Measurements from ENCODE around the gene FASTK.

Gene FASTK

GRCh38 chr7:151058781-151059366, 21.7 kb downstream of the FASTK start:
- Histone ChIP-seq H3K36me3 (ENCODE audit: control insufficient read depth, insufficient read depth, low read length, severe bottlenecking) (no peaks in the 10 kb centered on the region), H3K9ac (ENCODE audit: low read length) (peak overlapping the region; percentile 92), H3K4me1 (ENCODE audit: control insufficient read depth, insufficient read depth, low read length) (peaks cover 49% of the 10 kb centered on the region), H3K27me3 (replicated peaks; ENCODE audit: control insufficient read depth, insufficient read depth, low read length) (no peaks in the 10 kb centered on the region), H3K9me3 (ENCODE audit: control insufficient read depth, low read length) (no peaks in the 10 kb centered on the region), H3K4me3 (ENCODE audit: low read length) (peak overlapping the region; percentile 94)
- peak; percentile 50 for DNase-seq (ENCODE audit: low read depth)

- peak overlapping the region; percentile 92 for H3K9ac ChIP-seq (ENCODE audit: low read length)
- peak overlapping the region; percentile 94 for H3K4me3 ChIP-seq (ENCODE audit: low read length)
- H3K27me3 ChIP-seq (replicated peaks; ENCODE audit: control insufficient read depth, insufficient read depth, low read length), result no peaks in the 10 kb centered on the region
- H3K9me3 ChIP-seq (ENCODE audit: control insufficient read depth, low read length), result no peaks in the 10 kb centered on the region
- peaks cover 44% of the 10 kb centered on the region for H3K4me1 ChIP-seq (ENCODE audit: control insufficient read depth, insufficient read depth, low read length)
- no peaks in the 10 kb centered on the region for H3K36me3 ChIP-seq (ENCODE audit: control insufficient read depth, insufficient read depth, low read length, severe bottlenecking)
- peak; percentile 100 for DNase-seq (ENCODE audit: low read depth)
These were observed 22.4 kb downstream of the FASTK start for GRCh38 chr7:151057989-151058780.

GRCh38 chr7:151057506-151057988, 23.1 kb downstream of the FASTK start, which contains the start of gene CDK5:
Gene CDK5 (minus strand): TSS chr7:151057897. CDS start chr7:151057848, 49 bp downstream.
- H3K9me3 ChIP-seq (ENCODE audit: control insufficient read depth, low read length), result no peaks in the 10 kb centered on the region
- H3K4me1 ChIP-seq (ENCODE audit: control insufficient read depth, insufficient read depth, low read length), result peaks cover 42% of the 10 kb centered on the region
- H3K27me3 ChIP-seq (replicated peaks; ENCODE audit: control insufficient read depth, insufficient read depth, low read length), result no peaks in the 10 kb centered on the region
- H3K4me3 ChIP-seq (ENCODE audit: low read length), result peak within 1 kb of the TSS; percentile 94
- no peaks in the 10 kb centered on the region for H3K36me3 ChIP-seq (ENCODE audit: control insufficient read depth, insufficient read depth, low read length, severe bottlenecking)
- no peak for DNase-seq (ENCODE audit: low read depth)
- peak within 1 kb of the TSS; percentile 92 for H3K9ac ChIP-seq (ENCODE audit: low read length)

- Histone ChIP-seq H3K4me1 (ENCODE audit: control insufficient read depth, insufficient read depth, low read length) (peaks cover 36% of the 10 kb centered on the region), H3K4me3 (ENCODE audit: low read length) (peak overlapping the region; percentile 94), H3K9ac (ENCODE audit: low read length) (peak overlapping the region; percentile 92), H3K36me3 (ENCODE audit: control insufficient read depth, insufficient read depth, low read length, severe bottlenecking) (no peaks in the 10 kb centered on the region), H3K27me3 (replicated peaks; ENCODE audit: control insufficient read depth, insufficient read depth, low read length) (no peaks in the 10 kb centered on the region), H3K9me3 (ENCODE audit: control insufficient read depth, low read length) (no peaks in the 10 kb centered on the region)
- DNase-seq (ENCODE audit: low read depth), result no peak
These were observed 23.7 kb downstream of the FASTK start for GRCh38 chr7:151056666-151057505.

GRCh38 chr7:151056283-151056665, 24.3 kb downstream of the FASTK start:
- no peak overlapping the region for H3K9ac ChIP-seq (ENCODE audit: low read length)
- no peaks in the 10 kb centered on the region for H3K27me3 ChIP-seq (replicated peaks; ENCODE audit: control insufficient read depth, insufficient read depth, low read length)
- no peak overlapping the region for H3K4me3 ChIP-seq (ENCODE audit: low read length)
- no peak for DNase-seq (ENCODE audit: low read depth)
- no peaks in the 10 kb centered on the region for H3K36me3 ChIP-seq (ENCODE audit: control insufficient read depth, insufficient read depth, low read length, severe bottlenecking)
- no peaks in the 10 kb centered on the region for H3K9me3 ChIP-seq (ENCODE audit: control insufficient read depth, low read length)
- peaks cover 29% of the 10 kb centered on the region for H3K4me1 ChIP-seq (ENCODE audit: control insufficient read depth, insufficient read depth, low read length)

- peaks cover 13% of the 10 kb centered on the region for H3K4me1 ChIP-seq (ENCODE audit: control insufficient read depth, insufficient read depth, low read length)
- H3K9ac ChIP-seq (ENCODE audit: low read length), result no peak overlapping the region
- no peaks in the 10 kb centered on the region for H3K9me3 ChIP-seq (ENCODE audit: control insufficient read depth, low read length)
- no peak overlapping the region for H3K4me3 ChIP-seq (ENCODE audit: low read length)
- no peak for DNase-seq (ENCODE audit: low read depth)
- H3K27me3 ChIP-seq (replicated peaks; ENCODE audit: control insufficient read depth, insufficient read depth, low read length), result peaks cover 9% of the 10 kb centered on the region
- no peaks in the 10 kb centered on the region for H3K36me3 ChIP-seq (ENCODE audit: control insufficient read depth, insufficient read depth, low read length, severe bottlenecking)
These were observed 26.9 kb downstream of the FASTK start for GRCh38 chr7:151053751-151054150.

GRCh38 chr7:151053096-151053495, 27.5 kb downstream of the FASTK start:
- H3K27me3 ChIP-seq (replicated peaks; ENCODE audit: control insufficient read depth, insufficient read depth, low read length), result peaks cover 9% of the 10 kb centered on the region

GRCh38 chr7:151051108-151051507, 29.5 kb downstream of the FASTK start:
- H3K36me3 ChIP-seq (ENCODE audit: control insufficient read depth, insufficient read depth, low read length, severe bottlenecking), result no peaks in the 10 kb centered on the region
- H3K9ac ChIP-seq (ENCODE audit: low read length), result no peak overlapping the region
- H3K9me3 ChIP-seq (ENCODE audit: control insufficient read depth, low read length), result no peaks in the 10 kb centered on the region
- H3K4me3 ChIP-seq (ENCODE audit: low read length), result no peak overlapping the region
- H3K4me1 ChIP-seq (ENCODE audit: control insufficient read depth, insufficient read depth, low read length), result peaks cover 17% of the 10 kb centered on the region
- peak; percentile 86 for DNase-seq (ENCODE audit: low read depth)
- H3K27me3 ChIP-seq (replicated peaks; ENCODE audit: control insufficient read depth, insufficient read depth, low read length), result peaks cover 9% of the 10 kb centered on the region

More at GRCh38 chr7:151053096-151053495, 27.5 kb downstream of the FASTK start:
- Histone ChIP-seq H3K4me3 (ENCODE audit: low read length) (no peak overlapping the region), H3K4me1 (ENCODE audit: control insufficient read depth, insufficient read depth, low read length) (peaks cover 8% of the 10 kb centered on the region), H3K9me3 (ENCODE audit: control insufficient read depth, low read length) (no peaks in the 10 kb centered on the region), H3K36me3 (ENCODE audit: control insufficient read depth, insufficient read depth, low read length, severe bottlenecking) (no peaks in the 10 kb centered on the region), H3K9ac (ENCODE audit: low read length) (no peak overlapping the region)
- no peak for DNase-seq (ENCODE audit: low read depth)

- H3K9me3 ChIP-seq (ENCODE audit: control insufficient read depth, low read length), result no peaks in the 10 kb centered on the region
- peaks cover 26% of the 10 kb centered on the region for H3K4me1 ChIP-seq (ENCODE audit: control insufficient read depth, insufficient read depth, low read length)
- no peak overlapping the region for H3K4me3 ChIP-seq (ENCODE audit: low read length)
- H3K9ac ChIP-seq (ENCODE audit: low read length), result no peak overlapping the region
- no peaks in the 10 kb centered on the region for H3K36me3 ChIP-seq (ENCODE audit: control insufficient read depth, insufficient read depth, low read length, severe bottlenecking)
- no peak for DNase-seq (ENCODE audit: low read depth)
- peaks cover 9% of the 10 kb centered on the region for H3K27me3 ChIP-seq (replicated peaks; ENCODE audit: control insufficient read depth, insufficient read depth, low read length)
These were observed 31.6 kb downstream of the FASTK start for GRCh38 chr7:151048911-151049463.

GRCh38 chr7:151047976-151048815, 32.4 kb downstream of the FASTK start, which contains the start of gene ASIC3:
Gene ASIC3 (plus strand): TSS chr7:151048531. CDS start chr7:151048886, 355 bp downstream.
- no peak within 1 kb of the TSS for H3K4me3 ChIP-seq (ENCODE audit: low read length)
- DNase-seq (ENCODE audit: low read depth), result no peak

More at GRCh38 chr7:151047976-151048815, 32.4 kb downstream of the FASTK start, which contains the start of gene ASIC3:
- no peaks in the 10 kb centered on the region for H3K36me3 ChIP-seq (ENCODE audit: control insufficient read depth, insufficient read depth, low read length, severe bottlenecking)
- H3K4me1 ChIP-seq (ENCODE audit: control insufficient read depth, insufficient read depth, low read length), result peaks cover 27% of the 10 kb centered on the region
- peaks cover 9% of the 10 kb centered on the region for H3K27me3 ChIP-seq (replicated peaks; ENCODE audit: control insufficient read depth, insufficient read depth, low read length)
- H3K9me3 ChIP-seq (ENCODE audit: control insufficient read depth, low read length), result no peaks in the 10 kb centered on the region
- H3K9ac ChIP-seq (ENCODE audit: low read length), result peak within 1 kb of the TSS; percentile 6

Data from adipocyte (in vitro differentiated cells).